Hepatocyte (in vitro differentiated cells): ENCODE measurements around the gene STAC. TPM values are rescaled to one million over a fixed set of nuclear protein-coding genes. Genes with fewer than 3 reads are reported as not detected.

ENCODE experiments used
- DNase-seq: peaks from one replicate; pipeline ENCODE4 v3.0.0-alpha.2; 2016; ENCODE audit warnings: low spot score
- H2AFZ ChIP-seq: fragments of 200-600 bp; sonication (generic); 2 replicates; pipeline ENCODE4 v1.6.0; 2016; ENCODE audit warnings: antibody characterized with exemption, mild to moderate bottlenecking
- H3K27ac ChIP-seq: fragments of 200-600 bp; sonication (generic); 2 replicates; pipeline ENCODE4 v1.5.1; 2016; ENCODE audit warnings: mild to moderate bottlenecking
- H3K27me3 ChIP-seq: fragments of 200-600 bp; sonication (generic); 2 replicates; pipeline ENCODE4 v1.6.1; 2016
- H3K36me3 ChIP-seq: fragments of 200-600 bp; sonication (generic); replicated peaks from 2 replicates; pipeline ENCODE4 v1.5.1; 2016; ENCODE audit warnings: low read depth; ENCODE audit not compliant: insufficient read depth
- H3K4me1 ChIP-seq: fragments of 200-600 bp; sonication (generic); 2 replicates; pipeline ENCODE4 v1.5.1; 2016; ENCODE audit warnings: mild to moderate bottlenecking, moderate library complexity; ENCODE audit not compliant: insufficient read depth
- H3K4me2 ChIP-seq: fragments of 200-600 bp; sonication (generic); 2 replicates; pipeline ENCODE4 v1.6.0; 2016
- H3K4me3 ChIP-seq: fragments of 200-600 bp; sonication (generic); 2 replicates; pipeline ENCODE4 v1.5.1; 2016; ENCODE audit warnings: mild to moderate bottlenecking
- H3K79me2 ChIP-seq: fragments of 200-600 bp; sonication (generic); 2 replicates; pipeline ENCODE4 v1.6.0; 2017; ENCODE audit warnings: mild to moderate bottlenecking
- H3K9me2 ChIP-seq: fragments of 200-600 bp; sonication (generic); replicated peaks from 2 replicates; pipeline ENCODE4 v1.6.0; 2017; ENCODE audit warnings: mild to moderate bottlenecking; ENCODE audit not compliant: insufficient read depth
- H3K9me3 ChIP-seq: fragments of 200-600 bp; sonication (generic); 2 replicates; pipeline ENCODE4 v1.5.1; 2016; ENCODE audit warnings: low read depth, mild to moderate bottlenecking
- H4K20me1 ChIP-seq: fragments of 200-600 bp; sonication (generic); 2 replicates; pipeline ENCODE4 v1.6.0; 2016; ENCODE audit warnings: mild to moderate bottlenecking; ENCODE audit not compliant: insufficient read depth, poor library complexity, severe bottlenecking
- CTCF ChIP-seq: fragments of 200-600 bp; sonication (generic); IDR thresholded peaks from 2 replicates; pipeline ENCODE4 v1.5.1; 2016; ENCODE audit warnings: antibody characterized with exemption, mild to moderate bottlenecking; ENCODE audit not compliant: poor library complexity
- EZH2 ChIP-seq: fragments of 200-600 bp; sonication (generic); IDR thresholded peaks from 2 replicates; pipeline ENCODE4 v1.6.1; 2016; ENCODE audit warnings: antibody characterized with exemption, mild to moderate bottlenecking, borderline replicate concordance
- EZH2phosphoT487 ChIP-seq: fragments of 200-600 bp; sonication (generic); IDR thresholded peaks from one replicate; pipeline ENCODE4 v1.6.1; 2018; ENCODE audit warnings: antibody characterized with exemption, mild to moderate bottlenecking, low read depth, moderate library complexity; ENCODE audit not compliant: unreplicated experiment, severe bottlenecking
- WGBS: methylation state at CpG from one replicate; pipeline ENCODE4 v1.1.6; 2016; ENCODE audit warnings: low lambda C conversion rate; ENCODE audit errors: missing lambda C conversion rate; 5-methylcytosine and 5-hydroxymethylcytosine counted together
- polyA plus RNA-seq: library from polyadenylated mRNA; unstranded; fragments of >200 nt; fragmentation: Nextera tagmentation; extraction: Ambion mirVana; gene quantifications from 2 replicates; pipeline ENCODE4 v1.2.1, GENCODE V29; 2016
- total RNA-seq: library from RNA; depleted of rRNA; stranded (reverse); fragments of >200 nt; gene quantifications from 2 replicates; pipeline ENCODE4 v1.2.3, GENCODE V29; 2014

STAC gene
- total and polyA plus RNA-seq, 2 experiments from 2014 or later = 0.13 to 0.53 TPM

DNA sequence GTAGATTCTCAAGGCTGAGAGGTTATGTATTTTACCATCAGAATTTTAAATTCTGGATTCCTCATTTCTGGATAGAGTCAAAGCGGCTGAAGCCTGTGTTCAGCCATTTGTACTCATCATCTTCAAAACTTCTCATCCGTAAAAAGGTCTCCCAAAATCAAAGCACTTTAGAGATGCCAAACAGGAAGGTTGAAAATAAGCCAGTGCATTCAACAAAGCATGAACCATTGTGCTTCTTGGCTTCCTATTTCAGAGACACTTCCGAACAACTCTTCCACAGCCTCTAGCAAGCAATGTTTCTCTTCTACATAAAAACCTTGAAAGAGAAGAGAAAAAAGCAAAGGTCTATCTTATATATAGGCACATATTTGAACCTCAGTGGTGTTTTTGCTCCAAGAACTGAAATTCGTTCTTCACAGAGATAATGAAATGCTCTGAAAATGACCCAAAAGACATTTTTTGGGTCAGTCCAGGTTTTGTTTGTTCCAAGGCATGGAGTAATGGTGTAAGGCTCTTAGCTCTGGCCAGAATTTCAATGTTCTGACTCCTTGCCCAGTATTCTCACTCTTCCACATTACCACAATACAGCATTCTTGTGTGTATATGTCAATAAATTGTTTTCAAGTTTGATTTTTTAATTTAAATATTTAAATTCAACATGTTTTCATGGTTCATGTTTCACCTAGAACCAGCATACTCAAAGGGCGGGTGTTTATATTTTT is 163.1 kb downstream of the STAC start:
- H2AFZ ChIP-seq = no peak overlapping the region
- TF ChIP-seq EZH2phosphoT487 (no peak), EZH2 (no peak)
- H3K27me3 ChIP-seq = peaks cover 21% of the 10 kb centered on the region
- no peaks in the 10 kb centered on the region for H3K9me3 ChIP-seq
- no peaks in the 10 kb centered on the region for H3K79me2 ChIP-seq
- no peaks in the 10 kb centered on the region for H3K4me1 ChIP-seq
- no peak overlapping the region for H3K4me3 ChIP-seq
- no peak overlapping the region for H3K4me2 ChIP-seq
- no peaks in the 10 kb centered on the region for H3K9me2 ChIP-seq
- DNase-seq = no peak
- H4K20me1 ChIP-seq = no peaks in the 10 kb centered on the region
- 95% methylated on average over 5 of the region's 5 CpGs for WGBS
- H3K36me3 ChIP-seq = no peaks in the 10 kb centered on the region
- no peak overlapping the region for H3K27ac ChIP-seq

GRCh38 chr3:36546226-36546625 is 165.9 kb downstream of the STAC start:
- no peak for DNase-seq
- Histone ChIP-seq H4K20me1 (no peaks in the 10 kb centered on the region), H2AFZ (no peak overlapping the region), H3K36me3 (no peaks in the 10 kb centered on the region), H3K79me2 (no peaks in the 10 kb centered on the region), H3K27me3 (peaks cover 21% of the 10 kb centered on the region), H3K27ac (no peak overlapping the region), H3K9me2 (no peaks in the 10 kb centered on the region), H3K9me3 (no peaks in the 10 kb centered on the region), H3K4me1 (no peaks in the 10 kb centered on the region), H3K4me2 (no peak overlapping the region), H3K4me3 (no peak overlapping the region)
- 73% methylated on average over 5 of the region's 5 CpGs for WGBS
- TF ChIP-seq CTCF (no peak), EZH2 (no peak), EZH2phosphoT487 (no peak)

- 69% methylated on average over 2 of the region's 2 CpGs for WGBS
- peaks cover 6% of the 10 kb centered on the region for H3K27me3 ChIP-seq
- H3K9me2 ChIP-seq = no peaks in the 10 kb centered on the region
- no peak overlapping the region for H3K27ac ChIP-seq
- TF ChIP-seq EZH2phosphoT487 = no peak
- no peak for TF ChIP-seq CTCF
- no peak for TF ChIP-seq EZH2
- no peak overlapping the region for H2AFZ ChIP-seq
- DNase-seq = no peak
- no peaks in the 10 kb centered on the region for H3K4me1 ChIP-seq
- H3K4me2 ChIP-seq = no peak overlapping the region
- no peaks in the 10 kb centered on the region for H3K9me3 ChIP-seq
- H4K20me1 ChIP-seq = no peaks in the 10 kb centered on the region
- H3K36me3 ChIP-seq = no peaks in the 10 kb centered on the region
- H3K4me3 ChIP-seq = no peak overlapping the region
- H3K79me2 ChIP-seq = no peaks in the 10 kb centered on the region
Measured at GRCh38 chr3:36548712-36549111, 168.4 kb downstream of the STAC start.

GRCh38 chr3:36557021-36557707 is 176.9 kb downstream of the STAC start:
- no peaks in the 10 kb centered on the region for H3K9me3 ChIP-seq
- H3K4me3 ChIP-seq = no peak overlapping the region
- no peak for DNase-seq
- no peak overlapping the region for H2AFZ ChIP-seq
- no peak overlapping the region for H3K27ac ChIP-seq
- H3K9me2 ChIP-seq = no peaks in the 10 kb centered on the region
- no peak overlapping the region for H3K4me2 ChIP-seq
- H3K79me2 ChIP-seq = no peaks in the 10 kb centered on the region
- peaks cover 11% of the 10 kb centered on the region for H3K4me1 ChIP-seq
- H4K20me1 ChIP-seq = no peaks in the 10 kb centered on the region
- WGBS = 75% methylated on average over 2 of the region's 2 CpGs
- no peaks in the 10 kb centered on the region for H3K36me3 ChIP-seq
- TF ChIP-seq CTCF = no peak
- TF ChIP-seq EZH2phosphoT487 = no peak
- no peak for TF ChIP-seq EZH2
- no peaks in the 10 kb centered on the region for H3K27me3 ChIP-seq
